HepG2 (cell line): ENCODE measurements around the gene APOC4. TPM values are rescaled to one million over a fixed set of nuclear protein-coding genes. Genes with fewer than 3 reads are reported as not detected.

Experiments used
- AKAP8 ChIP-seq: sonication (generic); formaldehyde crosslinking; IDR thresholded peaks from 2 replicates; pipeline ENCODE4 v1.5.1; 2020; ENCODE audit warnings: mild to moderate bottlenecking, missing genetic modification reagents
- ATF4 ChIP-seq, 2 experiments: fragments of 450-650 bp in 1 of 2; sonication (generic) in 1 of 2; formaldehyde crosslinking; IDR thresholded peaks; 2 replicates each; pipeline versions ENCODE4 v1.5.0 to v1.8.0; 2020 to 2022; ENCODE audit warnings: mild to moderate bottlenecking in 1 of 2, missing genetic modification reagents in 1 of 2
- CEBPG ChIP-seq: IDR thresholded peaks from 2 replicates; pipeline ENCODE4 v1.6.1; 2016
- CREB1 ChIP-seq, 2 experiments: fragments of 450-650 bp in 1 of 2; IDR thresholded peaks; 2 replicates each; pipeline ENCODE4 v1.6.1; 2016 to 2017; ENCODE audit warnings: control low read depth in 1 of 2, mild to moderate bottlenecking in 1 of 2, missing compliant biosample characterization in 1 of 2, missing genetic modification characterization in 1 of 2
- FOSL2 ChIP-seq: sonication (generic); formaldehyde crosslinking; IDR thresholded peaks from 2 replicates; pipeline ENCODE4 v1.4.0; 2020; ENCODE audit warnings: missing genetic modification reagents
- FOXP1 ChIP-seq, 2 experiments: fragments of 450-650 bp in 1 of 2; IDR thresholded peaks; 2 replicates each; pipeline ENCODE4 v1.6.1; 2017 to 2018; ENCODE audit warnings: antibody characterized with exemption in 1 of 2
- FOXP4 ChIP-seq: sonication (generic); formaldehyde crosslinking; IDR thresholded peaks from 2 replicates; pipeline ENCODE4 v1.4.0; 2020; ENCODE audit warnings: missing genetic modification reagents
- KDM1A ChIP-seq: IDR thresholded peaks from 2 replicates; pipeline ENCODE4 v1.6.1; 2016; ENCODE audit warnings: missing compliant biosample characterization
- MBD4 ChIP-seq: IDR thresholded peaks from 2 replicates; pipeline ENCODE4 v1.6.1; 2012; ENCODE audit warnings: low read length, inconsistent platforms, borderline replicate concordance
- MIER3 ChIP-seq: IDR thresholded peaks from 2 replicates; pipeline ENCODE4 v1.6.1; 2016; ENCODE audit warnings: missing compliant biosample characterization, borderline replicate concordance
- MLLT10 ChIP-seq: sonication (generic); formaldehyde crosslinking; IDR thresholded peaks from 2 replicates; pipeline ENCODE4 v1.4.0; 2020; ENCODE audit warnings: missing genetic modification reagents
- NFE2L2 ChIP-seq: fragments of 150-350 bp; IDR thresholded peaks from 2 replicates; pipeline ENCODE4 v1.6.1; 2014; ENCODE audit warnings: low read length
- NFKBIZ ChIP-seq: IDR thresholded peaks from 2 replicates; pipeline ENCODE4 v1.6.1; 2018; ENCODE audit warnings: missing genetic modification reagents, missing compliant biosample characterization
- PAXIP1 ChIP-seq: sonication (generic); formaldehyde crosslinking; conservative IDR thresholded peaks from 2 replicates; pipeline ENCODE4 v1.4.0; 2020; ENCODE audit warnings: mild to moderate bottlenecking, missing genetic modification reagents, moderate library complexity
- RARA ChIP-seq: IDR thresholded peaks from 2 replicates; pipeline ENCODE4 v1.6.1; 2016; ENCODE audit warnings: missing genetic modification reagents, missing compliant biosample characterization
- RELA ChIP-seq: sonication (generic); formaldehyde crosslinking; IDR thresholded peaks from 2 replicates; pipeline ENCODE4 v1.4.0; 2020; ENCODE audit warnings: missing genetic modification reagents
- SNRNP70 ChIP-seq: fragments of 200-400 bp; formaldehyde crosslinking; IDR thresholded peaks from 2 replicates; pipeline ENCODE4 v1.6.1; 2017; ENCODE audit warnings: mild to moderate bottlenecking, low read depth, low read length, moderate library complexity
- ZFP41 ChIP-seq: sonication (generic); formaldehyde crosslinking; IDR thresholded peaks from 2 replicates; pipeline ENCODE4 v1.4.0; 2020; ENCODE audit warnings: mild to moderate bottlenecking, missing genetic modification reagents, borderline replicate concordance
- ZNF138 ChIP-seq: sonication (generic); formaldehyde crosslinking; IDR thresholded peaks from 2 replicates; pipeline ENCODE4 v1.5.0; 2020; ENCODE audit warnings: mild to moderate bottlenecking, low read depth, missing genetic modification reagents
- ZNF274 ChIP-seq: sonication (generic); formaldehyde crosslinking; IDR thresholded peaks from 2 replicates; pipeline ENCODE4 v1.5.1; 2020; ENCODE audit warnings: mild to moderate bottlenecking, missing genetic modification reagents
- ZSCAN12 ChIP-seq: sonication (generic); formaldehyde crosslinking; IDR thresholded peaks from 2 replicates; pipeline ENCODE4 v1.9.0; 2021; ENCODE audit warnings: mild to moderate bottlenecking, missing genetic modification reagents
- polyA plus RNA-seq, 8 experiments: library from polyadenylated mRNA; depleted of rRNA in 3 of 8; stranded (reverse) in 7 of 8; unstranded in 1 of 8; fragments of >200 nt; fragmentation: Illumina TruSeq in 4 of 8; extraction: Trizol in 4 of 8; gene quantifications; 2 replicates each; pipeline versions ENCODE4 v1.2.1 to v1.2.3, GENCODE V29; 2011 to 2016; ENCODE audit warnings: low read depth in 4 of 8, missing spikeins in 1 of 8, mixed read lengths in 1 of 8; ENCODE audit not compliant: insufficient read depth in 1 of 8
- total RNA-seq, 5 experiments: library from RNA; depleted of rRNA; stranded (reverse); fragments of >200 nt; fragmentation: Illumina TruSeq; extraction: Trizol; gene quantifications; 2 replicates each; pipeline ENCODE4 v1.2.3, GENCODE V29; 2016; ENCODE audit warnings: low read depth in 1 of 5

The APOC4 gene
- total and polyA plus RNA-seq, 2 of the 13 experiments (the other 11 are each of a cell fraction or from before 2014, with no cell fraction given): 0.46 TPM; not detected in 1

- TF ChIP-seq NFKBIZ (CRISPR knock-in tag): 0 out of 2 replicates have a peak, but pooled peaks have one; percentile 24
- peak; percentile 77 for TF ChIP-seq FOSL2 (CRISPR knock-in tag)
- TF ChIP-seq MLLT10 (CRISPR knock-in tag): no peak
- 0 out of 2 replicates have a peak, but pooled peaks have one; percentile 35 for TF ChIP-seq MIER3 (CRISPR knock-in tag)
- no peak for TF ChIP-seq ZNF138 (CRISPR knock-in tag)
- TF ChIP-seq MBD4: no peak
- peak; percentile 42 for TF ChIP-seq RARA (CRISPR knock-in tag)
- TF ChIP-seq RELA: no peak
- TF ChIP-seq FOXP4 (CRISPR knock-in tag): peak; percentile 40; the same call in 1 of the 2 replicates
- TF ChIP-seq ZFP41 (CRISPR knock-in tag): no peak
- TF ChIP-seq CREB1 (IDR thresholded peaks at IDR 0.05): no peak
- peak; percentile 76 for TF ChIP-seq CREB1 (CRISPR knock-in tag; IDR thresholded peaks at IDR 0.05)
- TF ChIP-seq ATF4 (CRISPR knock-in tag; IDR thresholded peaks at IDR 0.05): peak in 1 of 2 experiments; percentile 88; a peak in 2 of 4 replicates
- TF ChIP-seq ZSCAN12 (CRISPR knock-in tag): no peak
- TF ChIP-seq ZNF274 (CRISPR knock-in tag): no peak
- TF ChIP-seq AKAP8 (CRISPR knock-in tag): no peak
- no peak for TF ChIP-seq NFE2L2
- peak; percentile 95 for TF ChIP-seq CEBPG (CRISPR knock-in tag)
- TF ChIP-seq PAXIP1 (CRISPR knock-in tag): no peak; the same call in 1 of the 2 replicates
- no peak for TF ChIP-seq FOXP1 (IDR thresholded peaks at IDR 0.05)
- peak; percentile 46; the same call in 1 of the 2 replicates for TF ChIP-seq FOXP1 (CRISPR knock-in tag; IDR thresholded peaks at IDR 0.05)
- no peak for TF ChIP-seq KDM1A
- no peak for TF ChIP-seq SNRNP70
Measured at GRCh38 chr19:44939668-44940067, 2.4 kb upstream of the APOC4 start (continued).
